ENCODE results near the gene HLA-C. TPM values are rescaled to one million over a fixed set of nuclear protein-coding genes. Genes with fewer than 3 reads are reported as not detected.
"Not testable (repeated sequence)": the region's sequence is repeated elsewhere in the genome, so short reads cannot be mapped to it uniquely, and the experiment has no call there.

The HLA-C gene
- total RNA-seq, 2 experiments from 2014 or later, result 833 to 860 TPM

DNA sequence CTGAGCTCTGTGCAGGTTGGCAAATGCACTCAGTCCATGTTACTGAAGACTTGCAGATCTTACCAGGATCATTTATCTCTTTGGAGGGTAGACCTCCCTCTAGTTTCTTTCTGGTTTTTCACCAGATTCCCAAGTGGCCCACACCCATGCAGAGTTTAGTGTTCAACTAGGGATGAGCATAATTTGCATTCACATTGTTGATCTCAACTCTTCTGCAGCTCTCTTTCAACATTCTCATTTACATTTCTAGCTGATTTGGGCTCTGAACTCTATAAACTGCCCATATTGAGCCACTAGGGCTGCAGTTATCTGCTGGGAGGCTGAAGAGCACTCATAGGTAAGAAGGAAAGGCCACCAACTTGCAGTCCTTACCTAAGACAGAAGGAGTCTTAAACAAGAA lies 17.9 kb upstream of the HLA-C start:
- ChIA-PET CTCF (interaction anchor here (1.1 kb wide), 1 partner anchor 77 kb away, joined by 3 read pairs; no protein-coding TSS in a partner anchor), POLR2A (no interaction called here)
- no peaks in the 10 kb centered on the region for H3K36me3 Mint-ChIP-seq (ENCODE audit: low read depth)
- ATAC-seq (no peak), DNase-seq (no peak)
- H3K27me3 Mint-ChIP-seq, result peaks cover 3% of the 10 kb centered on the region
- no peak overlapping the region for H3K27ac Mint-ChIP-seq
- TF ChIP-seq, protein P1, sequence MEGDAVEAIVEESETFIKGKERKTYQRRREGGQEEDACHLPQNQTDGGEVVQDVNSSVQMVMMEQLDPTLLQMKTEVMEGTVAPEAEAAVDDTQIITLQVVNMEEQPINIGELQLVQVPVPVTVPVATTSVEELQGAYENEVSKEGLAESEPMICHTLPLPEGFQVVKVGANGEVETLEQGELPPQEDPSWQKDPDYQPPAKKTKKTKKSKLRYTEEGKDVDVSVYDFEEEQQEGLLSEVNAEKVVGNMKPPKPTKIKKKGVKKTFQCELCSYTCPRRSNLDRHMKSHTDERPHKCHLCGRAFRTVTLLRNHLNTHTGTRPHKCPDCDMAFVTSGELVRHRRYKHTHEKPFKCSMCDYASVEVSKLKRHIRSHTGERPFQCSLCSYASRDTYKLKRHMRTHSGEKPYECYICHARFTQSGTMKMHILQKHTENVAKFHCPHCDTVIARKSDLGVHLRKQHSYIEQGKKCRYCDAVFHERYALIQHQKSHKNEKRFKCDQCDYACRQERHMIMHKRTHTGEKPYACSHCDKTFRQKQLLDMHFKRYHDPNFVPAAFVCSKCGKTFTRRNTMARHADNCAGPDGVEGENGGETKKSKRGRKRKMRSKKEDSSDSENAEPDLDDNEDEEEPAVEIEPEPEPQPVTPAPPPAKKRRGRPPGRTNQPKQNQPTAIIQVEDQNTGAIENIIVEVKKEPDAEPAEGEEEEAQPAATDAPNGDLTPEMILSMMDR (IDR thresholded peaks at IDR 0.05), result no peak
- H3K4me1 Mint-ChIP-seq (ENCODE audit: low read depth), result peaks cover 6% of the 10 kb centered on the region
- H3K4me3 Mint-ChIP-seq, result no peak overlapping the region
- intact Hi-C loops (cut with micrococcal nuclease), result no loop called here
- H3K9me3 Mint-ChIP-seq, result no peaks in the 10 kb centered on the region

DNA sequence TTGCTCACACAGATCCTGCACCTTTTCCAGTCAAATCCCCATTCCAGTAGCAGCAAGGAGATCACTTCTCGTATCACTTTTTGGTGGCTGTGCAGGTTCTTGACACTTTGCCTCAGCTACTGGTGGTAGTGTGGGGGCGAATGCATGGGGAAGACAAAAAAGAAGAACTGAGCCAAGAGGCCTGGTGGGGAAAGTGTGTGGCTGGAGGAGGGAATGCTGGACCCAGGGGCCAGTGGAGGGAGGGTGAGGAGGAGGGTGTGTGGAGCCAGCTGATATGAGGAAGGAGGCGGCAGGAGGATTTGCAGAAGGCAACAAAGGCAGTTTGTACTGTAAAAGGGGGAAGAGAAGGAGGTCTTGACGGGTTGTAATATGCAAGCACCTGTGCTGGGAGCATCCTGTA lies 15.7 kb upstream of the HLA-C start:
- TF ChIP-seq, protein P1 (IDR thresholded peaks at IDR 0.05), result no peak
- Mint-ChIP-seq H3K9me3 (no peaks in the 10 kb centered on the region), H3K4me3 (no peak overlapping the region), H3K27ac (no peak overlapping the region), H3K27me3 (peaks cover 1% of the 10 kb centered on the region), H3K4me1 (ENCODE audit: low read depth) (peaks cover 6% of the 10 kb centered on the region), H3K36me3 (ENCODE audit: low read depth) (no peaks in the 10 kb centered on the region)
- DNase-seq, result no peak
- ATAC-seq, result no peak
- CTCF ChIA-PET, result interaction anchor here (1.3 to 2.3 kb wide), 2 partner anchors 80 to 155 kb away, joined by 5 to 7 read pairs; no protein-coding TSS in a partner anchor
- intact Hi-C loops (cut with micrococcal nuclease), result no loop called here
- POLR2A ChIA-PET, result interaction anchor here (0.6 kb wide), 1 partner anchor 136 kb away, joined by 3 read pairs; no protein-coding TSS in a partner anchor

- H3K36me3 Mint-ChIP-seq (ENCODE audit: low read depth), result no peaks in the 10 kb centered on the region
- CTCF ChIA-PET, result interaction anchor here (1.1 to 1.2 kb wide), 2 partner anchors 12 to 81 kb away, joined by 3 to 4 read pairs; no protein-coding TSS in a partner anchor
Observed at GRCh38 chr6:31285982-31286381, 14.1 kb upstream of the HLA-C start.

DNA sequence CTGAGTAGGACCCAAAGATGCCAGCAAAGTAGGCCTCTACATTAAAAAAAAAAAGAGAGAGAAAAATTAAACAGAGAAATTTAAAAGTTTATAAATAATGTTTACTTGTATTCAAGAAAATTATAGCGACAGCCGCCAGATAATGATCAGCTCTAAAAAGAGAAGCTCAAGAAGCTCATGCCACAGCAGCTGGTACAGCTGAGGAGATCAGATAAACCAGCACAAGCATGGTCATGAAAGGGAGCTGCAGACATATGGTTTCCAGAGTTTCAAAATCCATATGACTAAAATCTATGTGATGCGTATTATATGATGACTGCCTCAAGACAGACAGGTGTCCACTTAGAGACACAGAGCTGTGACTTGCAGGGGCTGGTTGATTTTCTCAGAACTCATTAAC lies 13.6 kb upstream of the HLA-C start:
- TF ChIP-seq, protein P1 (IDR thresholded peaks at IDR 0.05), result no peak
- Mint-ChIP-seq H3K4me3 (no peak overlapping the region), H3K27ac (no peak overlapping the region), H3K4me1 (ENCODE audit: low read depth) (peaks cover 6% of the 10 kb centered on the region), H3K36me3 (ENCODE audit: low read depth) (no peaks in the 10 kb centered on the region), H3K27me3 (peaks cover 1% of the 10 kb centered on the region), H3K9me3 (no peaks in the 10 kb centered on the region)
- ChIA-PET POLR2A (interaction anchor here (0.9 to 1.1 kb wide), 2 partner anchors 19 to 68 kb away, joined by 3 read pairs; no protein-coding TSS in a partner anchor), CTCF (interaction anchor here (1.1 to 1.2 kb wide), 2 partner anchors 13 to 81 kb away, joined by 3 to 4 read pairs; no protein-coding TSS in a partner anchor)
- intact Hi-C loops (cut with micrococcal nuclease), result no loop called here
- ATAC-seq (no peak), DNase-seq (no peak)

More at GRCh38 chr6:31285982-31286381, 14.1 kb upstream of the HLA-C start:
- intact Hi-C loops (cut with micrococcal nuclease), result no loop called here
- DNase-seq (no peak), ATAC-seq (no peak)
- Mint-ChIP-seq H3K9me3 (no peaks in the 10 kb centered on the region), H3K27ac (no peak overlapping the region), H3K4me1 (ENCODE audit: low read depth) (peaks cover 6% of the 10 kb centered on the region), H3K4me3 (no peak overlapping the region), H3K27me3 (peaks cover 1% of the 10 kb centered on the region)
- TF ChIP-seq, protein P1 (IDR thresholded peaks at IDR 0.05), result no peak
- POLR2A ChIA-PET, result interaction anchor here (0.9 to 1.1 kb wide), 2 partner anchors 19 to 68 kb away, joined by 3 read pairs; no protein-coding TSS in a partner anchor

DNA sequence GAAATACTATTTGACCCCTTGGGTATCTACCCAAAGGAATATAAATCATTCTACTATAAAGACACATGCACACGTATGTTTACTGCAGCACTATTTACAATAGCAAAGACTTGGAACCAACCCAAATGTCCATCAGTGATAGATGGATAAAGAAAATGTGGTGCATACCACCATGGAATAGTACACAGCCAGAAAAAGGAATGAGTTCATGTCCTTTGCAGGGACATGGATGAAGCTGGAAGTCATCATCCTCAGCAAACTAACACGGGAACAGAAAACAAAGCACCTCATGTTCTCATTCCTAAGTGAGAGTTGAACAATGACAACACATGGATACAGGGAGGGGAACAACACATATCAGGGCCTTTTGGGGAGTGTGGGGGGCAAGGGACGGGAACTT lies 7.8 kb upstream of the HLA-C start:
- H3K27ac Mint-ChIP-seq; CTCF ChIA-PET; POLR2A ChIA-PET; H3K27me3 Mint-ChIP-seq; ATAC-seq; H3K36me3 Mint-ChIP-seq (ENCODE audit: low read depth); H3K4me1 Mint-ChIP-seq (ENCODE audit: low read depth); DNase-seq; H3K4me3 Mint-ChIP-seq; H3K9me3 Mint-ChIP-seq; intact Hi-C loops (cut with micrococcal nuclease): not testable (repeated sequence)
